Astrocyte (in vitro differentiated cells and primary cell): Measurements from ENCODE around the gene AIFM1. TPM values are rescaled to one million over a fixed set of nuclear protein-coding genes. Genes with fewer than 3 reads are reported as not detected.

Experiments used
- DNase-seq: peaks from one replicate; pipeline ENCODE4 v3.0.0-alpha.2; 2010; ENCODE audit warnings: low read depth
- FAIRE-seq: peaks from 2 replicates; lab custom pipeline; 2011; peaks lifted over from hg19 to GRCh38; lab: Jason Lieb, UNC
- H2AFZ ChIP-seq: 2 replicates; pipeline ENCODE4 v1.6.0; 2012; ENCODE audit warnings: low read depth, low read length, inconsistent platforms
- H3K27ac ChIP-seq: 2 replicates; pipeline ENCODE4 v1.5.1; 2011; ENCODE audit warnings: low read depth, low read length, inconsistent platforms
- H3K27me3 ChIP-seq: 2 replicates; pipeline ENCODE4 v1.6.0; 2011; ENCODE audit warnings: low read length, inconsistent platforms; ENCODE audit not compliant: insufficient read depth
- H3K36me3 ChIP-seq: 2 replicates; pipeline ENCODE4 v1.5.1; 2011; ENCODE audit warnings: low read length, inconsistent platforms; ENCODE audit not compliant: insufficient read depth
- H3K4me1 ChIP-seq: 2 replicates; pipeline ENCODE4 v1.5.1; 2011; ENCODE audit warnings: low read length, inconsistent platforms; ENCODE audit not compliant: insufficient read depth
- H3K4me2 ChIP-seq: 2 replicates; pipeline ENCODE4 v1.6.0; 2012; ENCODE audit warnings: low read length, inconsistent platforms
- H3K4me3 ChIP-seq: 2 replicates; pipeline ENCODE4 v1.5.1; 2011; ENCODE audit warnings: low read depth, mild to moderate bottlenecking, low read length, inconsistent platforms; ENCODE audit not compliant: insufficient read depth
- H3K79me2 ChIP-seq: 2 replicates; pipeline ENCODE4 v1.6.0; 2012; ENCODE audit warnings: mild to moderate bottlenecking, low read length, inconsistent platforms; ENCODE audit not compliant: insufficient read depth
- H3K9ac ChIP-seq: 2 replicates; pipeline ENCODE4 v1.6.0; 2012; ENCODE audit warnings: mild to moderate bottlenecking, low read length, inconsistent platforms
- H3K9me3 ChIP-seq: 2 replicates; pipeline ENCODE4 v1.5.1; 2012; ENCODE audit warnings: low read depth, mild to moderate bottlenecking, low read length, inconsistent platforms; ENCODE audit not compliant: insufficient read depth
- H4K20me1 ChIP-seq: 2 replicates; pipeline ENCODE4 v1.6.0; 2012; ENCODE audit warnings: low read length, inconsistent platforms; ENCODE audit not compliant: insufficient read depth
- H3K27ac Mint-ChIP-seq: one replicate; pipeline ENCODE4 v1.8.0; 2021; ENCODE audit warnings: mild to moderate bottlenecking, mixed read lengths; ENCODE audit not compliant: unreplicated experiment
- H3K27me3 Mint-ChIP-seq: one replicate; pipeline ENCODE4 v1.8.0; 2021; ENCODE audit warnings: low read depth, mixed read lengths; ENCODE audit not compliant: unreplicated experiment
- H3K36me3 Mint-ChIP-seq: one replicate; pipeline ENCODE4 v1.8.0; 2021; ENCODE audit warnings: low read depth, mixed read lengths; ENCODE audit not compliant: unreplicated experiment
- H3K4me1 Mint-ChIP-seq: one replicate; pipeline ENCODE4 v1.8.0; 2021; ENCODE audit warnings: low read depth, mixed read lengths; ENCODE audit not compliant: unreplicated experiment
- H3K4me3 Mint-ChIP-seq: one replicate; pipeline ENCODE4 v1.8.0; 2021; ENCODE audit warnings: mild to moderate bottlenecking, moderate library complexity, mixed read lengths; ENCODE audit not compliant: unreplicated experiment
- H3K9me3 Mint-ChIP-seq: one replicate; pipeline ENCODE4 v1.8.0; 2021; ENCODE audit warnings: mild to moderate bottlenecking, mixed read lengths; ENCODE audit not compliant: unreplicated experiment
- EZH2 ChIP-seq: IDR thresholded peaks from 2 replicates; pipeline ENCODE4 v1.6.1; 2012; ENCODE audit warnings: mild to moderate bottlenecking, low read length, inconsistent platforms; ENCODE audit not compliant: insufficient read depth
- total RNA-seq: library from RNA; stranded (reverse); gene quantifications from 2 replicates; pipeline ENCODE4 v1.2.1, GENCODE V29; 2021
- TF ChIP-seq, protein P1 (sequence below): IDR thresholded peaks from 2 replicates; pipeline ENCODE4 v1.5.1; 2011; ENCODE audit warnings: low read depth, mild to moderate bottlenecking, inconsistent platforms, low read length, moderate library complexity; ENCODE audit not compliant: insufficient read depth

Gene AIFM1
- total RNA-seq, 1 donor from 2014 or later: 38.1 TPM

DNA sequence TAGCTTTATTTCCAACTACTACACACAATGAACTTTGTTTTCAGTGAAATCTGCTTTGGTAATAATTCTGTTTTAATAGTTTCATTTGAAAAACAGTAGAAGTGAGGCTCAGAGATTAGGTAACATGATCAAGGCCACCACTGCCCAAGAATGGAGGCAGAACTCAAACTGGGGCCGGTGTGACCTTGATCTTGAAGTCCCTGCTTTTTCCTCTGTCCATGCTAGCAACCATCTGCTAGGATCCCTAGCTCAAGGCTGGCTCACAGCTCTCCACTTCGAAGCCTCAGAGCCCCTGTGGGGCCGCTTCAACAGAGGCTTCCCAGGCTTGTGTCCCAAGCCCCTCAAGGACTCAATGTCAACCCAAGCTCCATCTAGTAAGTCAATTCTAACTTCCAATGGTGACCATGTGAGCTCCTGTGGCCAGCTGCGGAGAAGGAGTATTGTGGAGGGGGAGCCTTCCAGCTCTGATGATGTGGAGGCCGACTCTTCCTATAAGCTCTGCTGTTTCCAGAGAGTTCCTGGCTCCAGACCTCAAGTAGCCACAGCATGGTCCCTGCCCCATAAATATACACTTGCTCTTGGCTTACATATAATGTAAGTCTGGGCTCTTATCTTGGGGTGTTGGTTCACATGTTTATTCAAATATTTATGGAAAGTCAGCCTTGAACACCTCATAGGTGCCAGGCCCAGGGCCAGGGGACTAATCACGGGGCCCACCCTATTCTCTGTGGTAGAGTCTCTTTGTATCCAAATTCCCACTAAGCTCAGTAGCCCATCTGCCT, 70.2 kb downstream of the AIFM1 start:
- H3K4me1 Mint-ChIP-seq: peaks cover 5% of the 10 kb centered on the region
- peaks cover 2% of the 10 kb centered on the region for H3K36me3 Mint-ChIP-seq
- Histone ChIP-seq H3K27me3 (no peaks in the 10 kb centered on the region), H3K9ac (no peak overlapping the region), H3K27ac (no peak overlapping the region), H2AFZ (no peak overlapping the region), H3K4me1 (no peaks in the 10 kb centered on the region), H3K4me2 (no peak overlapping the region), H4K20me1 (peaks cover 33% of the 10 kb centered on the region), H3K9me3 (no peaks in the 10 kb centered on the region), H3K79me2 (peaks cover 28% of the 10 kb centered on the region), H3K4me3 (no peak overlapping the region), H3K36me3 (no peaks in the 10 kb centered on the region)
- DNase-seq: no peak
- H3K27me3 Mint-ChIP-seq: no peaks in the 10 kb centered on the region
- H3K27ac Mint-ChIP-seq: no peak overlapping the region
- H3K4me3 Mint-ChIP-seq: no peak overlapping the region
- no peaks in the 10 kb centered on the region for H3K9me3 Mint-ChIP-seq
- FAIRE-seq: peak; percentile 45
- TF ChIP-seq EZH2: no peak
- TF ChIP-seq, protein P1, sequence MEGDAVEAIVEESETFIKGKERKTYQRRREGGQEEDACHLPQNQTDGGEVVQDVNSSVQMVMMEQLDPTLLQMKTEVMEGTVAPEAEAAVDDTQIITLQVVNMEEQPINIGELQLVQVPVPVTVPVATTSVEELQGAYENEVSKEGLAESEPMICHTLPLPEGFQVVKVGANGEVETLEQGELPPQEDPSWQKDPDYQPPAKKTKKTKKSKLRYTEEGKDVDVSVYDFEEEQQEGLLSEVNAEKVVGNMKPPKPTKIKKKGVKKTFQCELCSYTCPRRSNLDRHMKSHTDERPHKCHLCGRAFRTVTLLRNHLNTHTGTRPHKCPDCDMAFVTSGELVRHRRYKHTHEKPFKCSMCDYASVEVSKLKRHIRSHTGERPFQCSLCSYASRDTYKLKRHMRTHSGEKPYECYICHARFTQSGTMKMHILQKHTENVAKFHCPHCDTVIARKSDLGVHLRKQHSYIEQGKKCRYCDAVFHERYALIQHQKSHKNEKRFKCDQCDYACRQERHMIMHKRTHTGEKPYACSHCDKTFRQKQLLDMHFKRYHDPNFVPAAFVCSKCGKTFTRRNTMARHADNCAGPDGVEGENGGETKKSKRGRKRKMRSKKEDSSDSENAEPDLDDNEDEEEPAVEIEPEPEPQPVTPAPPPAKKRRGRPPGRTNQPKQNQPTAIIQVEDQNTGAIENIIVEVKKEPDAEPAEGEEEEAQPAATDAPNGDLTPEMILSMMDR: no peak

DNA sequence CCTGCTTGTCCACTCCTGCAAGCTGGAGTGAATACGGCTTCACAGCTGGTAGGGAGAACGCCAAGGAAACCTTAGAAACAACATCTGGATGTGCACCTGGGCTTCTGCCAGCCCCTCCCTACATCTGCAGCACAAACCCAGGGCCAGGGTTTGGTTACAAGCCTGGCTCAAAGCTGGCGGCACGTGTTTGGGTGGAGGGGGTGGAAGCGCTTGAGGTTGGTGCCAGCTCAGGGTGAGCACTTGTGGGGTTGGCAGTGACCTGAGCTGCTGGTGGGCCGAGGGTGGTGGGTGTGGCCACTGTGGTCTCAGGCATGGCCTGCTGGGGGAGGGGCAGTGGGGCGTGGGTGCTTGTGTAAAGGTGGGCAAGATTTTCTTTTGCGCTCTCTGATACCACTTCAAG, 70.9 kb downstream of the AIFM1 start:
- Histone ChIP-seq H3K4me3 (no peak overlapping the region), H3K9me3 (no peaks in the 10 kb centered on the region), H3K79me2 (peaks cover 24% of the 10 kb centered on the region), H3K4me2 (no peak overlapping the region), H3K9ac (no peak overlapping the region), H3K27me3 (no peaks in the 10 kb centered on the region), H2AFZ (no peak overlapping the region), H4K20me1 (peaks cover 29% of the 10 kb centered on the region), H3K27ac (no peak overlapping the region), H3K4me1 (no peaks in the 10 kb centered on the region), H3K36me3 (no peaks in the 10 kb centered on the region)
- H3K4me3 Mint-ChIP-seq: no peak overlapping the region
- no peak overlapping the region for H3K27ac Mint-ChIP-seq
- H3K4me1 Mint-ChIP-seq: peaks cover 5% of the 10 kb centered on the region
- TF ChIP-seq, protein P1: no peak
- TF ChIP-seq EZH2: no peak
- H3K9me3 Mint-ChIP-seq: no peaks in the 10 kb centered on the region
- FAIRE-seq (no peak), DNase-seq (no peak)
- no peaks in the 10 kb centered on the region for H3K27me3 Mint-ChIP-seq
- peaks cover 2% of the 10 kb centered on the region for H3K36me3 Mint-ChIP-seq

DNA sequence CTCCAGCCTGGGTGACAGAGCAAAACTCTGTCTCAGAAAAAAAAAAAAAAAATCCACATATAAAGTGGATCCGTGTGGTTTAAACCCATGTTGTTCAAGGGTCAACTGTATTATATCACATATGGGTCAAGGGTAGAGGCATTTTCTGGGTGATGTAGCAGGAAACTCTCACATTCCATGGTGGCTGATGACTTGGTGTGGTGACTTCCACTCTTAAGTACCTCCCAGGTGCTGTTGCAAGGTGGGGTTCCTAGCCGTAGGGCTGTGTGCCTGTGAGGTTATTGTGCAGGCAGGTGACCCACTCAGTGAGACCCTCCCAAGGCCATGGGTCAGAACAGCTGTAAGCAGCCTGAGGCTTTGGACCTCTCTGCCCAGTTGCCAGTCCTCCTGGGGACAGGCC, 72.4 kb downstream of the AIFM1 start:
- Histone ChIP-seq H3K4me1 (no peaks in the 10 kb centered on the region), H2AFZ (no peak overlapping the region), H3K27ac (no peak overlapping the region), H3K9ac (no peak overlapping the region), H3K27me3 (no peaks in the 10 kb centered on the region), H3K79me2 (peaks cover 20% of the 10 kb centered on the region), H3K9me3 (no peaks in the 10 kb centered on the region), H3K4me3 (no peak overlapping the region), H3K4me2 (no peak overlapping the region), H3K36me3 (no peaks in the 10 kb centered on the region), H4K20me1 (peaks cover 27% of the 10 kb centered on the region)
- Mint-ChIP-seq H3K4me3 (no peak overlapping the region), H3K4me1 (peaks cover 5% of the 10 kb centered on the region), H3K27me3 (no peaks in the 10 kb centered on the region), H3K27ac (no peak overlapping the region), H3K36me3 (peaks cover 2% of the 10 kb centered on the region), H3K9me3 (no peaks in the 10 kb centered on the region)
- no peak for FAIRE-seq
- no peak for DNase-seq
- TF ChIP-seq, protein P1: no peak
- TF ChIP-seq EZH2: no peak
